Lung (tissue), 12 donors: Measurements from ENCODE around the gene AZI2. TPM values are rescaled to one million over a fixed set of nuclear protein-coding genes. Genes with fewer than 3 reads are reported as not detected.

Experiments
- ATAC-seq: fragments of 200-7000 bp; cut with Tn5 transposase; one replicate; pipeline ENCODE4 v1.9.1; 2020; ENCODE audit warnings: moderate number of reproducible peaks; ENCODE audit not compliant: insufficient read depth, low FRiP score
- DNase-seq, 3 donors: peaks; one replicate each; pipeline ENCODE4 v3.0.0-alpha.2; 2013 to 2017
- H3K27ac ChIP-seq, 2 donors: one replicate each; pipeline ENCODE4 v1.5.1; 2013; ENCODE audit warnings: mild to moderate bottlenecking in 2 of 2, moderate library complexity in 2 of 2, control low read depth in 1 of 2, inconsistent platforms in 1 of 2, low read depth in 1 of 2, low read length in 1 of 2
- H3K27me3 ChIP-seq, 3 donors: one replicate each; pipeline ENCODE4 v1.5.1; 2013; ENCODE audit warnings: low read length in 2 of 3; ENCODE audit not compliant: control insufficient read depth in 3 of 3, insufficient read depth in 3 of 3
- H3K36me3 ChIP-seq, 4 donors: one replicate each; pipeline ENCODE4 v1.5.1; 2013; ENCODE audit warnings: low read length in 4 of 4, mild to moderate bottlenecking in 1 of 4, moderate library complexity in 1 of 4; ENCODE audit not compliant: control insufficient read depth in 4 of 4, insufficient read depth in 4 of 4
- H3K4me1 ChIP-seq, 5 donors: one replicate each; pipeline ENCODE4 v1.5.1; 2013; ENCODE audit warnings: low read length in 5 of 5, mild to moderate bottlenecking in 2 of 5, moderate library complexity in 1 of 5; ENCODE audit not compliant: control insufficient read depth in 5 of 5, insufficient read depth in 5 of 5
- H3K4me3 ChIP-seq: one replicate; pipeline ENCODE4 v1.5.1; 2013; ENCODE audit warnings: mild to moderate bottlenecking, control low read depth, moderate library complexity
- H3K9ac ChIP-seq, 2 donors: one replicate each; pipeline ENCODE4 v1.5.1; 2013; ENCODE audit warnings: low read length in 2 of 2, control low read depth in 1 of 2; ENCODE audit not compliant: insufficient read depth in 1 of 2
- H3K9me3 ChIP-seq, 4 donors: one replicate each; pipeline ENCODE4 v1.5.1; 2013; ENCODE audit warnings: low read length in 3 of 4, mild to moderate bottlenecking in 1 of 4, moderate library complexity in 1 of 4; ENCODE audit not compliant: control insufficient read depth in 4 of 4, insufficient read depth in 3 of 4
- CTCF ChIP-seq: IDR thresholded peaks from 2 replicates; pipeline ENCODE4 v1.5.1; 2012; ENCODE audit warnings: mild to moderate bottlenecking; ENCODE audit errors: control extremely low read depth, extremely low read depth
- WGBS, 2 donors: extraction: QIAGEN DNeasy Blood & Tissue Kit; methylation state at CpG; one replicate each; pipeline ENCODE4 v1.1.7; 2013; 5-methylcytosine and 5-hydroxymethylcytosine counted together
- polyA plus RNA-seq, 2 donors: library from polyadenylated mRNA; stranded (reverse); fragments of 200-250 nt; gene quantifications; one replicate each; pipeline ENCODE4 v1.2.1, GENCODE V29; 2013
- total RNA-seq, 2 donors: library from RNA; depleted of rRNA in 1 of 2; stranded (reverse); fragments of >200 nt in 1 of 2; gene quantifications; one replicate each; pipeline ENCODE4 v1.2.1, GENCODE V29; 2014 to 2021
- donor health status: control.
- donor health status: control.
- donor health status: Bipolar disorder and iron deficiency.
- donor health status: healthy.
- donor health status: DM: yes; HTN: yes; CAD: no.

The AZI2 gene
- total and polyA plus RNA-seq, 4 donors: 32.5 to 132 (median 65.3) TPM

DNA sequence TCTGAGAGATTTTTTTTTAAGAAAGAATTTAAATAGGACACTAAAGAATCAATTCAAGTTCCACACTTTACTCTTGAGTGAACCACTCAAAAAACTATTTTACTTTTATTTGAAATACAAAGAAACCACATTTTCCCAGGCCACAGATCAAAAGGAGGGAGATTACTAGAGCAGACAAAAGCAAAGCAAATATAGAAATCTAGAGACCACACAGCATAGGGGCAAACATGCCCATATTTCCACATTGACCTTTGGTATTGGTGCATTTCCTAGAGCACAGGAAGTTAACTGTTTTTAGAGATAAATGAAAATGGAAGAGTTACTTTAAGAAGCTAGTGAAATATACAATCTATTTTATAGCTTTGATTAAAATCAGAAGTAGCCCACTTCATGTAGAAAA is 27.6 kb downstream of the AZI2 start:
- Histone ChIP-seq H3K27me3 (no peaks in the 10 kb centered on the region), H3K9me3 (no peaks in the 10 kb centered on the region), H3K27ac (no peak overlapping the region), H3K4me3 (no peak overlapping the region), H3K36me3 (peaks cover 0 to 31% (median 13%) of the 10 kb centered on the region in 4 donors), H3K4me1 (no peaks in the 10 kb centered on the region), H3K9ac (no peak overlapping the region)
- ATAC-seq: no peak
- TF ChIP-seq CTCF: no peak
- no peak for DNase-seq

DNA sequence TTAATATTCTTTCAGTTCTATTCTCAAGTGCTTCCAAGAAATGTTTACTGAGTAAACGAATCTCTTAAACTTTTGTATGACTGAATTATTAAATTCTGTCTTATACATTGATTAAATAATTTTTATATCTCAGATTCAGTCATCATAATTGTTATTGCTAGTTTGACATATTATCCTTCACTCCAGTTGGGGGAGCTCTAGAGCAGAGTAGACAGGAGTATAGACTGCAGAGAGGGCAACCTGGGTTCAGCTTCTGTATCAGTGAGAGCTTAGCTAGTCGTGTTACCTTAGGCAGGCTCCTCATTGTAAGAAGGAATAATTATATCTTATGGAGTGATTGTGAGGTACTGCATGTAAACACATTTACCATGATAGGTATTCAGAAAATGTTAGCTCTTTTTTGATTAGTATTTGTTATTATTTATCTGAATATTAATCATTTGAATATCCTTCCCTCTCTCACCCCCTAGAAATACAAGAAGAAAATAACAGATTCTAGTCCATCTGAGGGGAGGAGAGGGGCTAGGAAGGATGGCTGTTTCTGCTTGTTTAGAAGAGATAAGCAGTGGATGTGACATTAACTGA is 31.1 kb downstream of the AZI2 start:
- no peaks in the 10 kb centered on the region for H3K27me3 ChIP-seq
- peaks cover 0 to 11% (median 4%) of the 10 kb centered on the region in 4 donors for H3K36me3 ChIP-seq
- peak; percentile 9 for TF ChIP-seq CTCF
- no peak overlapping the region for H3K27ac ChIP-seq
- peak in 2 of 3 donors; percentile 22 to 43 for DNase-seq
- no peak overlapping the region for H3K4me3 ChIP-seq
- H3K4me1 ChIP-seq: no peaks in the 10 kb centered on the region
- no peak overlapping the region for H3K9ac ChIP-seq
- ATAC-seq: peak; percentile 81
- no peaks in the 10 kb centered on the region for H3K9me3 ChIP-seq
- 34 to 52% methylated on average over 2 of the region's 2 CpGs for WGBS, 2 donors

- H3K9me3 ChIP-seq: no peaks in the 10 kb centered on the region
- WGBS, 2 donors: 77 to 85% methylated on average over 2 of the region's 2 CpGs
- H3K36me3 ChIP-seq: peaks cover 0 to 11% (median 4%) of the 10 kb centered on the region in 4 donors
- TF ChIP-seq CTCF: no peak
- no peak overlapping the region for H3K27ac ChIP-seq
- no peak overlapping the region for H3K9ac ChIP-seq
- ATAC-seq: no peak
- no peak overlapping the region for H3K4me3 ChIP-seq
- H3K27me3 ChIP-seq: no peaks in the 10 kb centered on the region
- no peaks in the 10 kb centered on the region for H3K4me1 ChIP-seq
- DNase-seq: no peak
Measured at GRCh38 chr3:28316226-28316625, 32.4 kb downstream of the AZI2 start.

GRCh38 chr3:28315711-28316110 is 32.9 kb downstream of the AZI2 start:
- no peak for ATAC-seq
- no peak overlapping the region for H3K4me3 ChIP-seq
- TF ChIP-seq CTCF: no peak
- no peaks in the 10 kb centered on the region for H3K27me3 ChIP-seq
- no peak overlapping the region for H3K27ac ChIP-seq
- no peak for DNase-seq
- no peaks in the 10 kb centered on the region for H3K9me3 ChIP-seq
- H3K9ac ChIP-seq: no peak overlapping the region
- H3K4me1 ChIP-seq: no peaks in the 10 kb centered on the region
- peaks cover 0 to 11% (median 4%) of the 10 kb centered on the region in 4 donors for H3K36me3 ChIP-seq
- 92 to 93% methylated on average over 1 of the region's 1 CpG for WGBS, 2 donors
